Measurements from ENCODE around the gene HECTD4. TPM values are rescaled to one million over a fixed set of nuclear protein-coding genes. Genes with fewer than 3 reads are reported as not detected.
A peak's percentile ranks its signal among the peaks of the same experiment; 100 is the strongest.

HECTD4 gene
- total and polyA plus RNA-seq, 2 of the 4 experiments (the other 2 are of a cell fraction): 12.9 to 13.0 TPM

DNA sequence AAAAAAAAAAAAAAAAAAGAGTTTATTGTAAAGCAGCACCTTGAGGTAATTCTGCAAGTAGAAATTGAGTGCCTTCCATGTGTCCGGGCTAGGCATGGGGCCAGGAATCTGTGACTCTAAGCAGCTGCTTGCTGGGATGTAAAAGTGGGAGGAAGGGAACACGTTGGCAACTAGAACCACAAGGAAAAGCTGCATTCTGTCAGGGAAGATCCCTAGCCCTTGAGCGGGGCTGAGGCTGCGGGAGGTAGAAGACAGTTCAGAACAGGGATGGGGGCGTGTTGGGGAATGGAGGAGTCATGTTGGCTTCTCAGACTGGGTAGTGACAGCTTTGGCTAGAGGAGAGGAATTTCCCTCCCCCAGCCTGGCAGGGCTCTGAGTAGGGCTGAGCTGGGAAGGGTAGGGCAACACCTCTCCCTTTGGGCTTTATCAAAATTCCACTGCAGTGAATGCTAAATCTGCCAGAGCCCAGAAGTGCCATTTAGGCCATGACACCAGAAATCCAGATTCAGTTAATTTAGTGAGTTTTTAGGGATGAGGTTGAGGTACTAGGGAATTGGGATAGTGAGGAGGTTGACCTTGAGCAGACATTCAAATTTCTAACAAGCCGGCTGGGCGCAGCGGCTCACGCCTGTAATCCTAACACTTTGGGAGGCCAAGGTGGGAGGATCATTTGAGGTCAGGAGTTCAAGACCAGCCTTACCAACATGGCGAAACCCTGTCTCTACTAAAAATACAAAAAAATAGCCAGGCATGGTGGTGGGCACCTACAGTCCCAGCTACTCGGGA lies 260.3 kb downstream of the HECTD4 start:
- POLR2A ChIA-PET (ENCODE audit: unreplicated experiment): interaction anchor here (1.0 kb wide), 1 partner anchor 11 kb away, joined by 4 read pairs; no protein-coding TSS in a partner anchor
- Histone ChIP-seq H3K9me3 (ENCODE audit: control insufficient read depth, insufficient read depth, low read length) (no peaks in the 10 kb centered on the region), H2AFZ (replicated peaks; ENCODE audit: low read length, poor library complexity) (peak overlapping the region; percentile 95), H2BK15ac (ENCODE audit: low read depth, low read length) (peak overlapping the region; percentile 95), H3K79me1 (ENCODE audit: low read depth in 1 of 2, low read length in 2 of 2) (peaks cover 0 to 13% of the 10 kb centered on the region in 2 experiments; a peak in 3 of 4 replicates), H3K36me3 (ENCODE audit: control insufficient read depth, insufficient read depth, low read length) (no peaks in the 10 kb centered on the region), H4K8ac (ENCODE audit: low read depth in 2 of 2, low read length in 2 of 2) (peak overlapping the region; percentile 16 to 95), H2BK20ac (ENCODE audit: low read depth, low read length) (peak overlapping the region; percentile 97), H3K9me1 (ENCODE audit: insufficient read depth, low read length) (no peaks in the 10 kb centered on the region), H4K5ac (ENCODE audit: low read depth, low read length) (peak overlapping the region; percentile 26), H3K14ac (replicated peaks; ENCODE audit: low read depth, low read length) (peak overlapping the region; percentile 80), H3K4me3 (ENCODE audit: insufficient read depth, low read depth, low read length) (no peak overlapping the region), H2AK5ac (ENCODE audit: low read depth, low read length) (peak overlapping the region; percentile 86), H2BK120ac (ENCODE audit: low read depth, low read length) (peak overlapping the region; percentile 97), H3K4me2 (ENCODE audit: low read depth, low read length) (peak overlapping the region; percentile 46), H4K91ac (ENCODE audit: insufficient read depth, low read depth, low read length) (peak overlapping the region; percentile 98), H3K18ac (ENCODE audit: low read depth, low read length) (peak overlapping the region; percentile 52), H3K27ac (ENCODE audit: insufficient read depth, low read length) (peak overlapping the region; percentile 92), H3K9ac (ENCODE audit: low read depth, low read length) (peak overlapping the region; percentile 1; the same call in 1 of the 2 replicates), H4K20me1 (ENCODE audit: insufficient read depth, low read length) (peaks cover 7% of the 10 kb centered on the region), H3K27me3 (ENCODE audit: control insufficient read depth, insufficient read depth, low read length) (no peaks in the 10 kb centered on the region), H3K56ac (ENCODE audit: extremely low read depth, insufficient read depth, low read length) (peak overlapping the region; percentile 84), H3K23ac (ENCODE audit: low read depth, low read length) (peak overlapping the region; percentile 88), H2AK9ac (replicated peaks; ENCODE audit: low read depth, low read length, poor library complexity) (peak overlapping the region; percentile 87), H3K4ac (ENCODE audit: low read depth, low read length) (peak overlapping the region; percentile 95), H2BK5ac (ENCODE audit: low read depth, low read length, poor library complexity, severe bottlenecking) (peak overlapping the region; percentile 96), H3K4me1 (ENCODE audit: control insufficient read depth, insufficient read depth, low read length) (peaks cover 16% of the 10 kb centered on the region)
- no CpG with 5 or more reads among the region's 11 CpGs for WGBS, 2 experiments (ENCODE audit: extremely low coverage in 2 of 2, insufficient read length in 1 of 2)
- TF ChIP-seq RAD21 (IDR thresholded peaks at IDR 0.05; ENCODE audit: low read length) (no peak), MXI1 (IDR thresholded peaks at IDR 0.05; ENCODE audit: borderline replicate concordance, low read depth, low read length) (peak; percentile 76; the same call in 1 of the 2 replicates), FOS (IDR thresholded peaks at IDR 0.05; ENCODE audit: low read depth, low read length) (0 out of 2 replicates have a peak, but pooled peaks have one; percentile 7)
- intact Hi-C loops (cut with micrococcal nuclease): loop anchor here (2.0 to 10.0 kb wide), 2 partner anchors 13 to 177 kb away; partner anchors contain the start of gene NAA25
- DNase-seq (peak; percentile 88), ATAC-seq (ENCODE audit: low read depth) (peak; percentile 13)
- in situ Hi-C loops (cut with MboI; ENCODE audit: low sequenced_read_pairs): no loop called here
- CTCF ChIA-PET: interaction anchor here (0.9 to 1.2 kb wide), 2 partner anchors 10 to 38 kb away, joined by 3 read pairs; no protein-coding TSS in a partner anchor
- dilution Hi-C loops (cut with HindIII; ENCODE audit: low sequenced_read_pairs, unreplicated experiment): no loop called here
- BruUV-seq (replicated peaks): no TSS peak

All from IMR-90 (cell line).